ENCODE measurements around the gene ABCG1. TPM values are rescaled to one million over a fixed set of nuclear protein-coding genes. Genes with fewer than 3 reads are reported as not detected.

Gene ABCG1
- total and polyA plus RNA-seq, 8 donors: 3.1 to 65.9 (median 15.6) TPM

- DNase-seq: peak; percentile 75 to 87
- Histone ChIP-seq H3K36me3 (no peaks in the 10 kb centered on the region), H3K9me3 (no peaks in the 10 kb centered on the region), H3K4me1 (peaks cover 8 to 37% (median 26%) of the 10 kb centered on the region in 4 donors), H3K27ac (no peak overlapping the region), H3K27me3 (peaks cover 0 to 68% (median 10%) of the 10 kb centered on the region in 3 donors), H3K4me3 (no peak overlapping the region)
- TF ChIP-seq POLR2AphosphoS5 (IDR thresholded peaks at IDR 0.05) (no peak), CTCF (IDR thresholded peaks at IDR 0.05) (peak in 5 of 7 experiments; percentile 47 to 84 (median 74))
- intact Hi-C loops (cut with DNase I; ENCODE audit: low total_unique reads): loop anchor here (10.0 kb wide), 1 partner anchor 135 kb away; no protein-coding TSS in a partner anchor
- WGBS, 5 donors: 9 to 23% (median 15%) methylated on average over 14 to 22 of the region's 22 CpGs
Measured at GRCh38 chr21:42309753-42310213, 90.8 kb downstream of the ABCG1 start.

- WGBS, 5 donors: 74 to 79% (median 78%) methylated on average over 9 to 12 of the region's 12 CpGs
- H3K4me1 ChIP-seq: peaks cover 15 to 44% (median 34%) of the 10 kb centered on the region in 4 donors
- H3K27me3 ChIP-seq: peaks cover 0 to 62% (median 10%) of the 10 kb centered on the region in 3 donors
- DNase-seq: no peak
- H3K36me3 ChIP-seq: no peaks in the 10 kb centered on the region
- no peak overlapping the region for H3K4me3 ChIP-seq
- intact Hi-C loops (cut with DNase I; ENCODE audit: low total_unique reads): no loop called here
- TF ChIP-seq CTCF (IDR thresholded peaks at IDR 0.05): no peak
- TF ChIP-seq EP300 (IDR thresholded peaks at IDR 0.05): no peak
- no peak for TF ChIP-seq POLR2A (IDR thresholded peaks at IDR 0.05)
- TF ChIP-seq POLR2AphosphoS5 (IDR thresholded peaks at IDR 0.05): no peak
- H3K9me3 ChIP-seq: no peaks in the 10 kb centered on the region
- H3K27ac ChIP-seq: no peak overlapping the region
Measured at GRCh38 chr21:42310411-42311001, 91.6 kb downstream of the ABCG1 start.

- intact Hi-C loops (cut with DNase I; ENCODE audit: low total_unique reads): no loop called here
- WGBS, 5 donors: 90 to 95% (median 94%) methylated on average over 14 of the region's 14 CpGs
- Histone ChIP-seq H3K9me3 (no peaks in the 10 kb centered on the region), H3K27ac (no peak overlapping the region), H3K4me3 (no peak overlapping the region), H3K27me3 (peaks cover 0 to 56% (median 10%) of the 10 kb centered on the region in 3 donors), H3K36me3 (no peaks in the 10 kb centered on the region), H3K4me1 (peaks cover 17 to 46% (median 36%) of the 10 kb centered on the region in 4 donors)
- TF ChIP-seq EP300 (IDR thresholded peaks at IDR 0.05) (no peak), POLR2A (IDR thresholded peaks at IDR 0.05) (no peak), CTCF (IDR thresholded peaks at IDR 0.05) (no peak), POLR2AphosphoS5 (IDR thresholded peaks at IDR 0.05) (no peak)
- DNase-seq: no peak
Measured at GRCh38 chr21:42311160-42311559, 92.2 kb downstream of the ABCG1 start.

- H3K27me3 ChIP-seq: peaks cover 0 to 48% (median 10%) of the 10 kb centered on the region in 3 donors
- H3K27ac ChIP-seq: no peak overlapping the region
- peaks cover 17 to 46% (median 36%) of the 10 kb centered on the region in 4 donors for H3K4me1 ChIP-seq
- no peaks in the 10 kb centered on the region for H3K9me3 ChIP-seq
- intact Hi-C loops (cut with DNase I; ENCODE audit: low total_unique reads): no loop called here
- no peak overlapping the region for H3K4me3 ChIP-seq
- WGBS, 5 donors: 72 to 79% (median 78%) methylated on average over 20 to 21 of the region's 21 CpGs
- H3K36me3 ChIP-seq: no peaks in the 10 kb centered on the region
- TF ChIP-seq EP300 (IDR thresholded peaks at IDR 0.05): no peak
- TF ChIP-seq CTCF (IDR thresholded peaks at IDR 0.05): no peak
- TF ChIP-seq POLR2A (IDR thresholded peaks at IDR 0.05): no peak
- no peak for TF ChIP-seq POLR2AphosphoS5 (IDR thresholded peaks at IDR 0.05)
- DNase-seq: no peak
Measured at GRCh38 chr21:42311816-42312625, 93.1 kb downstream of the ABCG1 start.

Data from stomach (tissue), 9 donors.